ENCODE data around the gene HS3ST2. TPM values are rescaled to one million over a fixed set of nuclear protein-coding genes. Genes with fewer than 3 reads are reported as not detected.
"Not testable (repeated sequence)": the region's sequence is repeated elsewhere in the genome, so short reads cannot be mapped to it uniquely, and the experiment has no call there.

The HS3ST2 gene
- total RNA-seq, 1 experiment from 2014 or later: not detected

DNA sequence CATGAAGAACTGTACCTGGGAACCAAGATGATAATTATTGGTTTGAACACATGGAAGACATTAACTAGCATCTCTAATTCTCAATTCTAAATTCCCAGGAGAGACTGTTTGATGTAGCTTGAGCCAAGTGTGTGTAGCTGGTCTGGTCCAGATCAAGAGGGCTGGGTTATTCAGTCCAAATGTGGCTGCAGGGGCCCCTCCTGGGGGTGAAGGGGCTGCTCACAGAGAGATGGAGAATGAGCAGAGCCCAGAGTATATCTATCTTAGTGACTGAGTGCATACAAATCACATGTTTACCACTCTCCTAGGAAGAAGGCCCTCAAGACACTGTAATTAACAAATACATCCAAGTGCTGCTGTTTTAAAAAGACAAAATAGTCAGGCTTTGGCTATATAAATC lies 50.4 kb downstream of the HS3ST2 start:
- in situ Hi-C loops (cut with HindIII; ENCODE audit: low sequenced_read_pairs): no loop called here
- DNase-seq (ENCODE audit: low spot score): no peak

DNA sequence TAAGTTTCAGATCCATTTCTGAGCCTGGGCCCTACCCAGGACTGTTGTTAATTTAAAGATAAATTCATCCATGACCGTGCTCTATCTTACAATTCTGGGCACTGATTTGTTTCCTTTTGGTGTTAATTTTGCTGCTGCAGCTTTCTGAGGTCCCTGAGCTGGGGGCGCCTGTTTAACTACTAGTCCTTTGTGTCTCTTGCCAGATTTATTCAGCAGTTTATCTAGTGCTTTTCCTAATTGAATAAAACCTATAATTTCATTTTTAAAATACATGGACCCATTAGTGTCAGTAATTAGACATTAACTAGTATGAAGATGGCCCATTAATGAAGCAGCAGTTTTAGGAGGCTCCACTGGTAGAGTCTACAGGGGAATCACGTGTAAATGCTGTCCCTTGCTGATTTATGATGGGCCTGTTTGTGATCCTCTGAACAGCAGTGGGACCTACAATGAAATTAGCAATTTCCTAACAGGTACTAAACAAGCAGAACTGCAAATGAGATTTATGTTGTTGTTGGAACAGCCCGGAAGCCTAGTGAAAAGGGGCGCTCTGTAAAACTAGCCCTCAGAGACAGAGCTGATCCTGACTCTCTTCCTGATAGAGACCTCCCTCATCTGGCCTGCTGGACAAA lies 54.7 kb downstream of the HS3ST2 start:
- in situ Hi-C loops (cut with HindIII; ENCODE audit: low sequenced_read_pairs): no loop called here
- DNase-seq (ENCODE audit: low spot score): no peak

GRCh38 chr16:22871861-22872260 lies 57.9 kb downstream of the HS3ST2 start:
- in situ Hi-C loops (cut with HindIII; ENCODE audit: low sequenced_read_pairs): no loop called here
- no peak for DNase-seq (ENCODE audit: low spot score)

DNA sequence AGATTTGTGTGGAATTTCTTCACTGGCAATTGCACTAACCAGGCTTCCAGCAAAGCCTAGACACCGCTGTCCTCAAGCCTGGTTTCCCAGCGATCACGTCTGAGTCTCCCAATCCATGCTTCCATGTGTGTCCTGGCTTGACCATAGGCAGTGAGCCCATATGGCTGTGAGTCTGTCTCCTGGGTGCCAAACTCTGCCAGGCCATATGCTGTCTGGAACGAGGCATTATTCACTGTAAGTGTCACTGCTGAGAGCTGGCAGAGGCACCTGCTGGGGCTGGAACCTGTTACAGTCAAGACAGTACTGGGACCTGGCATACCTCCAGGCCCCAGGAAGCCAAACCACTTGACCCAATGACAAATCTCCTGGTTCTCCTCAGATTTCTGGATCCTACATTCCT lies 60.4 kb downstream of the HS3ST2 start:
- peak; percentile 94 for DNase-seq (ENCODE audit: low spot score)
- in situ Hi-C loops (cut with HindIII; ENCODE audit: low sequenced_read_pairs): no loop called here

GRCh38 chr16:22878955-22879354 lies 65.0 kb downstream of the HS3ST2 start:
- no peak for DNase-seq (ENCODE audit: low spot score)
- in situ Hi-C loops (cut with HindIII; ENCODE audit: low sequenced_read_pairs): no loop called here

DNA sequence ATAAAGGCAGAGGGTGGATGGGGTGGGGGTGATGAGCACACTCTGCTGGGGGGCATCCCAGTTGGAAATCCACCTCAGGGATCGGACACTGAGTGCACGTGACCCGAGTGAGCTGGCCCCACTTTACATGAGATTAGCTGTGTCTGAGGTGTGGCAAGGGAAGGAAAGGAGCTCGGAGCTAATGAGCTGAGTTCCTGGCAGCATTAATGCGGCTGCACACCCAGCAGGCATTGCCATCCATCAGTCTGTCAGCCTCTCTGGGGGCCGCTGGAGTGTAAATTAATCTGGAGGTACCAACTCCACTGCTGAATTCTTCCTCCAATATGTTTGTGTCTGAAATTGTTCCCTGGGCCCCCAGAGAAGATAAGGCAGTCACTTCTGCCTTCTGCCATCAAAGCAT lies 65.5 kb downstream of the HS3ST2 start:
- in situ Hi-C loops (cut with HindIII; ENCODE audit: low sequenced_read_pairs): no loop called here
- DNase-seq (ENCODE audit: low spot score): no peak

GRCh38 chr16:22882981-22883380 lies 69.0 kb downstream of the HS3ST2 start:
- DNase-seq (ENCODE audit: low spot score): no peak
- in situ Hi-C loops (cut with HindIII; ENCODE audit: low sequenced_read_pairs): no loop called here

- no peak for DNase-seq (ENCODE audit: low spot score)
- in situ Hi-C loops (cut with HindIII; ENCODE audit: low sequenced_read_pairs): no loop called here
Measured at GRCh38 chr16:22885951-22886350, 72.0 kb downstream of the HS3ST2 start.

GRCh38 chr16:22886927-22887326 lies 73.0 kb downstream of the HS3ST2 start:
- in situ Hi-C loops (cut with HindIII; ENCODE audit: low sequenced_read_pairs): no loop called here
- no peak for DNase-seq (ENCODE audit: low spot score)

DNA sequence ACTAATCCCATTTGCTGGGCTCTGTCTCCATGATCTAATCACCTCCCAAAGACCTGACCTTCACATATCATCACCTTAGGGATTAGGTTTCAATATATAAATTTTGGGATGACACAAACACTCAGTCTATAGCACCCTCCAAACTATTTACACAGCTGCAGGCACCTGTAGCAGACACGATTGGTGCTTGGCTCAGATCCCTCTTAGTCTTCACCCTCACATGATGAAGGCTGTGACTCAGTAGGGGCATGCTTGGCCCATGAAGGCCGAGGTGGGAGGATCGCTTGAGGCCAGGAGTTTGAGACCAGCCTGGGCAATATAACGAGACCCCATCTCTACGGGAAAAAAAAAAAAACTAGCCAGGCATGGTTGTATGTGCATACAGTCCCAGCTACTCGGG lies 73.5 kb downstream of the HS3ST2 start:
- DNase-seq (ENCODE audit: low spot score): no peak
- in situ Hi-C loops (cut with HindIII; ENCODE audit: low sequenced_read_pairs): no loop called here

- in situ Hi-C loops (cut with HindIII; ENCODE audit: low sequenced_read_pairs): no loop called here
Measured at GRCh38 chr16:22888791-22889190, 74.8 kb downstream of the HS3ST2 start.

DNA sequence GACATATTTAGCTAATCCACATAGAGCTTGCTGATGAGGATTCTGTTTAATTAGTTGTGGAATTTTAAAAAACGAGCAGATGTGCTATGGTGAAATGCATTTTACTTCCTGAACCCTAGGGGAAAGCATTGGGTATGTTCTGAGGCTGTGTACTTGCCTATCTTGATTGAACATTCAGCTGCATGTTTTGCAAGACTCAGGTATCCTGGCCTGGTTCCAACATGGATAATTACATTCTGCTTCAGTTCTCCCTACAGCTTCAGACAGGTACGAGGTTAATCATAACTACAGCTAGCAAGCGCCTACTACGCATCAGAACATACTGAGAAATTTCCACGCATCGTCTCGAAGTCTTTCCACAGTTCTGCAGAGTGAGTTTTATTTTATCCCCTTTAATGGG lies 77.0 kb downstream of the HS3ST2 start:
- in situ Hi-C loops (cut with HindIII; ENCODE audit: low sequenced_read_pairs): no loop called here
- DNase-seq (ENCODE audit: low spot score): no peak

More at GRCh38 chr16:22888791-22889190, 74.8 kb downstream of the HS3ST2 start:
- DNase-seq (ENCODE audit: low spot score): no peak

DNA sequence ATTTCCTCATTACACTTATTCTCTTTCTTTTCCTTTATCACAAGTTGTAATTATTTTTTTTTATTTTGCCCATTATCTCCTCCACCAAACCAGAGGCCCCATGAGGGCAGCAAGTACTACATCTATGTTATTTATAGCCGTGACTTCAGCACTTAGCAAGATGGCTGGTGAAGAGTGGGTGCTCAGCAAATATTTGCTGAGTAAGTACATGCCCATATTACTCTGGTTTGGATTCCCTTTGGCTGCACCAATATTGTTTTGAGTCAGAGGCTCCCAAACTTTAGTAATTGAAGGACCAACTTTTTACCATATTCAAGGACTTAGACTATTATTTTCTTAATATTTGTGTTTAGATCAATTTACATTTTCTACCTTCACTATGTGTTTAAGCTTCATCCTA lies 83.2 kb downstream of the HS3ST2 start:
- DNase-seq (ENCODE audit: low spot score): no peak
- in situ Hi-C loops (cut with HindIII; ENCODE audit: low sequenced_read_pairs): no loop called here

- no peak for DNase-seq (ENCODE audit: low spot score)
- in situ Hi-C loops (cut with HindIII; ENCODE audit: low sequenced_read_pairs): no loop called here
Measured at GRCh38 chr16:22898131-22898530, 84.2 kb downstream of the HS3ST2 start.

DNA sequence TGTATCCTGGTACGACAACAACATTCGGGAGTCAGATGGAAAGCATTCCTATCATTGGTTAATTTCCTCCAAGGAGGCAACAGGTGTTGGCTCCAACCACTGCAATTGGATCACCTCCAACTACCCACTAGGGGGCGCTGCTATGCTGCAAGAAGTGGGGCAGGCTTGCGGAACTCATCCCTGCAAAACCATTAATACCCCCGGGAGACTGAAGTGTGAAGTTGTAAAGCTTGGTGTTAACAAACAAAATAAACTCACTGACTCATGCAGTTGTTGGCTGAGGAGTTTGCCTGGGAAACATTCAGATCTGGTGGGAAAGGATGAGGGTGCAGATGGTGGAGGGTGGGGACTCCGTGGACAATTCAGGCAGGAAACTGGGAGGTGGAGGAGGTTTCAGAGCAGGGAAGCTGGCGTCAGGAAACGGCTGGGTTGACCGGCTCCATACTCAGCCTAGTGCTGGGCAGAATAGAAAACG lies 84.9 kb downstream of the HS3ST2 start:
- peak; percentile 43 for DNase-seq (ENCODE audit: low spot score)
- in situ Hi-C loops (cut with HindIII; ENCODE audit: low sequenced_read_pairs): no loop called here

DNA sequence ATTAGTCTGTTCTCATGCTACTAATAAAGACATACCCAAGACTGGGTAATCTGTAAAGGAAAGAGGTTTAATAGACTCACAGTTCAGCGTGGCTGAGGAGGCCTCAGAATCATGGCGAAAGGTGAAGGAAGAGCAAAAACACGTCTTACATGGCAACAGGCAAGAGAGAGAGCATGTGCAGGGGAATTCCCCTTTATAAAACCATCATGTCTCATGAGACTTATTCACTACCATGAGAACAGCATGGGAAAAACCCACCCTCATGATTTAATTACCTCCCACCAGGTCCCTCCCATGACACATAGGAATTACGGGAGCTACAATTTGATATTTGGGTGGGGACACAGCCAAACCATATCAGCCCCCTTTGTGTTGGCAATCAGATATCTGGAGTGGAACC lies 85.6 kb downstream of the HS3ST2 start:
- in situ Hi-C loops (cut with HindIII; ENCODE audit: low sequenced_read_pairs): not testable (repeated sequence)

GRCh38 chr16:22900863-22901262 lies 86.9 kb downstream of the HS3ST2 start:
- no peak for DNase-seq (ENCODE audit: low spot score)
- in situ Hi-C loops (cut with HindIII; ENCODE audit: low sequenced_read_pairs): no loop called here

More for the DNA sequence above, 85.6 kb downstream of the HS3ST2 start:
- DNase-seq (ENCODE audit: low spot score): not testable (repeated sequence)

- in situ Hi-C loops (cut with HindIII; ENCODE audit: low sequenced_read_pairs): no loop called here
Measured at GRCh38 chr16:22901563-22901962, 87.6 kb downstream of the HS3ST2 start.

DNA sequence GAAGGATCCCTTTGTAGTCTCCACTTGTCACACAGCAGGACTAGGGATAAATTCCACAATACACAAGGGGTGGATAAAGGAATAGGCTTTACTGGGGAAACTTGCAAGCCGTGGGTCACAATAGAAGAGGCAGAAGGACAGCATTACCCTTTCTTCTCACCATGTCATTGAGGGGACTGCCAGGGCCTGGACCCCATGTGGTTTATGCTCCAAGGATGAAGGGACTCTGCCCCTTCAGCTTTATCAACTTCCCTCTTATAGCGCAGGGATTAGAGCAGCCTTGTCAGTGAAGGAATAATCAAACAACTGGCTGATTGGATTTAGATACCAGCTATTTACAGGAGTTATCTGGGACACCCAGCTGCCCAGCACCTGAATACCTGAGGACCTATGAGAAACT lies 89.8 kb downstream of the HS3ST2 start:
- no peak for DNase-seq (ENCODE audit: low spot score)
- in situ Hi-C loops (cut with HindIII; ENCODE audit: low sequenced_read_pairs): no loop called here

More at GRCh38 chr16:22901563-22901962, 87.6 kb downstream of the HS3ST2 start:
- no peak for DNase-seq (ENCODE audit: low spot score)

GRCh38 chr16:22912654-22913053 lies 98.7 kb downstream of the HS3ST2 start:
- no peak for DNase-seq (ENCODE audit: low spot score)
- in situ Hi-C loops (cut with HindIII; ENCODE audit: low sequenced_read_pairs): no loop called here

DNA sequence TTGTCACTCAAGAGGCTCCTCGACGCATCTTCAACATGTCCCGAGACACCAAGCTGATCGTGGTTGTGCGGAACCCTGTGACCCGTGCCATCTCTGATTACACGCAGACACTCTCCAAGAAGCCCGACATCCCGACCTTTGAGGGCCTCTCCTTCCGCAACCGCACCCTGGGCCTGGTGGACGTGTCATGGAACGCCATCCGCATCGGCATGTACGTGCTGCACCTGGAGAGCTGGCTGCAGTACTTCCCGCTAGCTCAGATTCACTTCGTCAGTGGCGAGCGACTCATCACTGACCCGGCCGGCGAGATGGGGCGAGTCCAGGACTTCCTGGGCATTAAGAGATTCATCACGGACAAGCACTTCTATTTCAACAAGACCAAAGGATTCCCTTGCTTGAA lies 101.0 kb downstream of the HS3ST2 start:
- DNase-seq (ENCODE audit: low spot score): no peak
- in situ Hi-C loops (cut with HindIII; ENCODE audit: low sequenced_read_pairs): no loop called here

Data from G401 (cell line).